Central memory CD8-positive, alpha-beta T cell (primary cell): Measurements from ENCODE around the gene CHCHD6.

Source experiments
- ATAC-seq: fragments of 150-1000 bp; cut with Tn5 transposase; replicated peaks from 2 replicates; pipeline ENCODE4 v1.10.0; 2022; ENCODE audit warnings: mild to moderate bottlenecking, moderate FRiP score, moderate number of reproducible peaks; ENCODE audit not compliant: poor library complexity, severe bottlenecking; ENCODE audit errors: extremely low read depth
- DNase-seq, 2 donors: peaks; one replicate each; pipeline ENCODE4 v3.0.0; 2021; ENCODE audit warnings: low spot score in 2 of 2
- H3K27ac Mint-ChIP-seq: one replicate; pipeline ENCODE4 v1.8.0; 2022; ENCODE audit warnings: low read depth, mild to moderate bottlenecking, moderate library complexity, mixed read lengths
- H3K27me3 Mint-ChIP-seq: one replicate; pipeline ENCODE4 v1.8.0; 2022; ENCODE audit warnings: mixed read lengths
- H3K36me3 Mint-ChIP-seq: one replicate; pipeline ENCODE4 v1.8.0; 2022; ENCODE audit warnings: mild to moderate bottlenecking, moderate library complexity, mixed read lengths; ENCODE audit not compliant: insufficient read depth
- H3K4me1 Mint-ChIP-seq: one replicate; pipeline ENCODE4 v1.8.0; 2022; ENCODE audit warnings: mixed read lengths
- H3K4me3 Mint-ChIP-seq: one replicate; pipeline ENCODE4 v1.8.0; 2022; ENCODE audit warnings: mild to moderate bottlenecking, moderate library complexity, mixed read lengths
- H3K9me3 Mint-ChIP-seq: one replicate; pipeline ENCODE4 v1.8.0; 2022; ENCODE audit warnings: mixed read lengths

CHCHD6 gene

DNA sequence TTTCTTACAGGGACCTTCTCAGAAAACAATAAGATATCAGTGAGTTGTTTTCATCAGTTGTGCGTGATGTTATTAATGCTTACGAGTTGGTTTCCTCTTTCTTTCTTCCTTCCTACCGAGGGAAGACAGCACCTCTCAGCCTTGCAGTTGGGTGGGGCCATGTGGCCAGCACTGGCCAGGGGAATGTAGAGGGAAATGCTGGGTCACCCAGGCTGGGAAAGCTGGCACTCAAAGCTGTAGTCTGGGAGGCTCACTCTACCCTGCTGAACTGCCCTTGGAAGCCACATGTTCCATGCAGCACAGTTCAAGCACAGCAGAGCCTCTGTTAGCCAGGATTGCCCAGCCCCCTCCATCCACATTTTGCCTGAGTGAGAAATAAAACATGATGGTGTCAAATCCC, 10.1 kb upstream of the CHCHD6 start:
- ATAC-seq, result no peak
- Mint-ChIP-seq H3K4me1 (no peaks in the 10 kb centered on the region), H3K27me3 (peaks cover 92% of the 10 kb centered on the region), H3K4me3 (no peak overlapping the region), H3K36me3 (no peaks in the 10 kb centered on the region), H3K27ac (no peak overlapping the region), H3K9me3 (no peaks in the 10 kb centered on the region)
- no peak for DNase-seq

DNA sequence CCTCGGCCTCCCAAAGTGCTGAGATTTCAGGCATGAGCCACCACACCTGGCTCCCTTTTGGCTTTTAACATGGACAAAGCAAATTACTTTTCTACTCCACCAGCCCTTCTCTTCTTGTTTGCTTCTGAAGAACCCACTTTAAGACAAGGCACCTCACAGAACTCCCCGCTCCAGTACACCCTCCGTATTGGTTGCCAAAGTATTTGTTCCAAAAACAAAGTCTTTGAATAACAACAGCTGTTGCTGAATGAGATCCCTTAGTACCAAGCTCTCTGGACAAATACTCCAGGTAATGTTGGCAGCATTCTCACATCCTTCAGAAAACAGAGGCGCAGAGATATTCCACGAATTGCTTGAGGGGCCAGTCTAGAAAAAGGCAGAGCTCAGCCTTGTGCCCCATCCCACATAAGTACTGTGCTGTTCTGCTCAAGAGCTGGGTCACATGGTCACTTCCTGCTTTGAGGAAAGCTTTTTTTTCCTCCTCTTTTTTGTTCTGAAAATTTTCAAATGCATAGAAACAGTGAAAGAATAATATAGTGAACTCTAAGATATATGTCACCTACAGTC, 7.3 kb upstream of the CHCHD6 start:
- Mint-ChIP-seq H3K27me3 (peaks cover 92% of the 10 kb centered on the region), H3K27ac (no peak overlapping the region)

DNA sequence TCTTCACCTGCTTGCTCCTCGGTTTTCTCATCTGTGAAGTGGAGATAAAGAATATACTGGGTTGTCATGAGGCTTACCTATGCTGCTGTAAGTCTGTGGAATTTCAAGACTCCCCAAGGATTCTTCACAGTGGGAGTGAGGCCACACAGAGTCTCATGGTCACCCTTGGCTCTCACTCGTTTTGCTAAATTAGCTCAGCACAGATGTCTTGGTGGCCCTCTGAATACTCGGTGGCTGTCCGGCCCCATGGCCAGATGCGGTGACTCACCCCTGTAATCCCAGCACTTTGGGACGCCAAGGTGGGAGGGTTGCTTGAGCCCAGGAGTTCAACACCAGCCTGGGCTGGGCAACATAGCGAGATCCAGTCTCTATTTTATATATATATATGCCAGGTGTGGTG, 5.0 kb upstream of the CHCHD6 start:
- H3K27me3 Mint-ChIP-seq, result peaks cover 94% of the 10 kb centered on the region
- H3K4me1 Mint-ChIP-seq, result peaks cover 9% of the 10 kb centered on the region
- H3K9me3 Mint-ChIP-seq, result no peaks in the 10 kb centered on the region
- DNase-seq (no peak), ATAC-seq (no peak)
- peaks cover 4% of the 10 kb centered on the region for H3K36me3 Mint-ChIP-seq
- no peak overlapping the region for H3K27ac Mint-ChIP-seq
- no peak overlapping the region for H3K4me3 Mint-ChIP-seq

More for the DNA sequence above, 7.3 kb upstream of the CHCHD6 start:
- ATAC-seq (no peak), DNase-seq (no peak)
- H3K4me1 Mint-ChIP-seq, result no peaks in the 10 kb centered on the region
- no peaks in the 10 kb centered on the region for H3K9me3 Mint-ChIP-seq
- no peak overlapping the region for H3K4me3 Mint-ChIP-seq
- no peaks in the 10 kb centered on the region for H3K36me3 Mint-ChIP-seq

DNA sequence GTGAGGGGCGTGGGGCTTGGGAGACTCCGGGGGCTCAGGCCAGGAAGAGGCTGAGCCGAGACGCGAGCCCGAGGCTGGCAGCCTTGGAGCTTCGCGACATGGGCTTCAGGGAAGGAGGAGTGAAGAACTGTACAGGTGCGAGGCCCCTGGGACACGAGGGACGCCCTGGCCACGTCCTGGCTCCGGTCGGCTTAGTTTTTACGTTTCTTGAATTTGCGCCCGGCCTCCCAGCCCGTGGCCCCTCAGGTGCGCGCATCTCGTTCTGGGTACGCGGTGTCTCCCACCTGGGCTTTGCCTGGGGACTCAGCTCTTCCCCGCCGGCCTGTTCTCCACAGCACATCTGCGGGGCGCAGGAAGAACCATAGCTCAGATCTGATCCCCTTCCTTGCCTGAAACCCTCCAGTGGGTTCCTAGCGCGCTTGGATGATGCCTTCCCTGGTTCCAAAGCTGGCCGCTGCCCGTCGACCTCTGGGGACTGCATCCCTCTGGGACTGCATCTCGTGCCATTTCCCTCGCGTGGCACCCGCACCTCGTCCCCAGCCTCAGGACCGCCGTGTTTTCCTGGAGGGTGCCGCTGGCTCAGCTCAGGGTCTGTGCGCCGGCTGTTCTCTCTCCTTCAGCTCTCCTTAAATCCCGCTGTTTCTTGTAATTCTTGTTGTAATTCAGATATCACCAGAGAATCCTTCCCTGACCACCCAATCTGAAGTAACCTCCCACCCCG, 614 bp downstream of the CHCHD6 start:
- peak overlapping the region; percentile 93 for H3K4me3 Mint-ChIP-seq
- peaks cover 12% of the 10 kb centered on the region for H3K36me3 Mint-ChIP-seq
- peaks cover 43% of the 10 kb centered on the region for H3K27me3 Mint-ChIP-seq
- peaks cover 24% of the 10 kb centered on the region for H3K4me1 Mint-ChIP-seq
- H3K9me3 Mint-ChIP-seq, result no peaks in the 10 kb centered on the region
- peak overlapping the region; percentile 82 for H3K27ac Mint-ChIP-seq
- ATAC-seq, result peak; percentile 31
- no peak for DNase-seq

DNA sequence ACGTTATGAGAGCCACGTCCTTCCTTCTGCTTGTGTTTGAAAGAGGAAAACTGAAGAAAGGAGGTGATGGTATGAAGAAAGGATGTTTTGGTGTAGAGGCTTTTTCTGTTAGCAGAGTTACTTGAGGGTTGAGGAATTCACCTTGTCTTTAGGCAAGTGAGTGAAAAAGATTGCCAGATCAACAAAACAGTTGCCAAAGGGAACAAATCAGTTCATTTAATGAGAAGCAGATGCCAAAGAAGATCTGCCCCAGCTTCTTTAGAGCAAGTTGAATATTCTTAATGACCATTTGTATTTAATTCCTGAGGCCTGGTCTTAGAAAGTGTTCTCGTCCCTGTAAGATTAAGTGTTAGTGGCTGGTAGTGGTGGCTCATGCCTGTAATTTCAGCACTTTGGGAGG, 2.6 kb downstream of the CHCHD6 start:
- no peak for DNase-seq
- Mint-ChIP-seq H3K4me1 (peaks cover 24% of the 10 kb centered on the region), H3K4me3 (no peak overlapping the region), H3K36me3 (peaks cover 12% of the 10 kb centered on the region), H3K9me3 (no peaks in the 10 kb centered on the region), H3K27ac (no peak overlapping the region), H3K27me3 (peaks cover 23% of the 10 kb centered on the region)
- no peak for ATAC-seq

DNA sequence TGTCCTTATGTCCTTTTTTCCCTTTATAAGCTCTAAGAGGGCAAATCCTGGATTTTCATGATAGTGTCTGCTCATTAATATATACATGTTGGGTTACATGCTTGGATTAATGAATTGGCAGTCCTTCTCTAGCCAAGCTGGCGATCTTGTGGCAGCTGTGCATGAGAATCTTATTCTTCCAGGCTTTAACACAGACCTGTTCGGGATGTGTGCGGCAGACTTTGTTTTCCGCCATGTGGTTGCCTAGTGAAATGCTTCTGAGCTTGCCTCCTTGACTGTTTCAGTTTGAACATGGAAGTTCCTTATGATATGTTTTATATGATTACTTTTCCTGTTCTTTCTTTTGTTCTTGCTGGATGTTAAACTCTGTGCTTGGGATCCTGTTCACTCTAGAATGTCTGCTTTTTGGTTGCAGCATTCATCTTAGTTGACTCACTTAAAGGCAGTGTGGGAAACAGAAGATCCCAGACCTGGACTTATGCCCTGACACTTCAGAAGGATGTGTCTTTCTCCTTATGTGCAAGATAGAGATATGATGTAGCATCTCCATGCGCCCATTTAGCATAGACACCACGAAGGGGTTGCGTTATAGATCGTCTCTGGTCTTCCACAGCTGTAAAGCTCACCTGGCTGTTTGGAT, 7.2 kb downstream of the CHCHD6 start:
- peaks cover 9% of the 10 kb centered on the region for H3K4me1 Mint-ChIP-seq
- peaks cover 2% of the 10 kb centered on the region for H3K36me3 Mint-ChIP-seq
- ATAC-seq (no peak), DNase-seq (no peak)
- no peak overlapping the region for H3K27ac Mint-ChIP-seq
- no peaks in the 10 kb centered on the region for H3K9me3 Mint-ChIP-seq
- H3K27me3 Mint-ChIP-seq, result no peaks in the 10 kb centered on the region
- no peak overlapping the region for H3K4me3 Mint-ChIP-seq

DNA sequence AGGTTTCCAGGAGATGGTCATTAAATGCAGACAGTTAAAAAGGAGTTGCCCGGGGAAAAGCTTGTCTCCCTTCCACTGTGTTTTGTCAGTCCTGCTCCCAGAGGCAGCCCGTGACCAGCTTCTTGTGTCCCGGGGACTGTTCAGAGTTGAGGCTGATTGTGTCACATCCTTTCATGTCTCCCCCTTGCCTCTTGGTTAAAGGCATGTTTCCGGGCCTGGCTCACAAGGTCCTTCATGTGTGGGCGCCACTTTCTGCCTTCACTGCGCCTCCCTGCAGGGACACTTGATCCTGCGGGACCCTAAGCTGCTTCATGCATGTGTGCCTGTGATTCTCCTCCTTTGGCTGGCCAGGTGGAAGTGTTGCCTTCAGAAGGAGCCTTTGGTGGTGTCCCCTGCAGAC, 9.2 kb downstream of the CHCHD6 start:
- Mint-ChIP-seq H3K27me3 (no peaks in the 10 kb centered on the region), H3K4me1 (peaks cover 19% of the 10 kb centered on the region), H3K36me3 (peaks cover 2% of the 10 kb centered on the region), H3K9me3 (no peaks in the 10 kb centered on the region), H3K27ac (no peak overlapping the region), H3K4me3 (no peak overlapping the region)
- DNase-seq (no peak), ATAC-seq (no peak)

DNA sequence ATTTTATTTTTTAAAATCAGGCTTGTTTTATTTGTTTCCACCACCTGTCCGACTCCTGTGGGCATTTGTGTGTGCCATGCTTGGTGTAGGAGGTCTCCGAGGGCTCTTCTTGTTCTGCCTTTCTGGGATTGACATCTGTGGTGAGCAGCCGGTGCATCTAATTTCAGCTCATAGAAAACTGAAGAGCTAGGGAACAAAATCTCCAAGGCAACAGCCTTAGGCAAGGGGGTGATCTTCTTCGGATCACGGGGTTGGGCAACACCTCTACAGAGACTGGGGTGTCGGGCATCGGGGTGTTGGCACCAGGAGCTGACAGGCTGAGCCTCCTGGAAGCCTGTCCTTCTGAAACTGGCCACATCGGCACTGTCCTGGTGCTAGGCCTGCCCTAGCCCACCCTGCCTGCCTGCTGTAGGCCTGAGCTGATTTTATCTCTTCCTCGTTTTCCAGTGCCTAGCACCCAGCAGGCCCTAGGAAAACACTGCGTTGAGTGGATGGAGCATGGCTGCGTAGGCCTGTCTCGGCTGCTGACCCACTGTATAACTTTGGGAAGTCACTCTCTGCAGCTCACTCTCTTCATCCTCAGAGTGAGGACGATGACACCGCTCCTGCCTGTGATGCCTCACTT, 10.3 kb downstream of the CHCHD6 start:
- ATAC-seq (no peak), DNase-seq (no peak)
- H3K9me3 Mint-ChIP-seq, result no peaks in the 10 kb centered on the region
- no peak overlapping the region for H3K4me3 Mint-ChIP-seq
- H3K4me1 Mint-ChIP-seq, result peaks cover 24% of the 10 kb centered on the region
- H3K27me3 Mint-ChIP-seq, result no peaks in the 10 kb centered on the region
- no peak overlapping the region for H3K27ac Mint-ChIP-seq
- H3K36me3 Mint-ChIP-seq, result no peaks in the 10 kb centered on the region

DNA sequence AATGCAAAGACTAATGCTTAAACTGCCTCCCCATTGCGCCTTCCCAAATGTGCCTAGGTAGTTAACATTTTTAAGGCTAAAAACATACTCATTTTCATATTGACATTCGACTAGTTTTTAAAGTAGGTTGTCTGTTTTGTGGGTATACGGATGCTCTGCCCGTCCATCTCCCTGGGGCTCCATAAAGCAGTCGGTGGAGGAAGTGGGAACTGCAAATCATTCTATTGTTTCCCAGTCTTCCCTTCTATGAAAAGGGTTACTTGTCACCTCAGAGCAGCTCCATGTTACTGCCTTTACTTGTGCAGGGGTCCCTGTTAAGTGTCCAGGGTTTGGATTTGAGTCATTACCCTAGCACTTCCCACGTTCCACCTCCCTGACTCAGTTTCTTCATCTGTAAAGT, 10.9 kb downstream of the CHCHD6 start:
- DNase-seq (no peak), ATAC-seq (no peak)
- Mint-ChIP-seq H3K36me3 (no peaks in the 10 kb centered on the region), H3K4me1 (peaks cover 24% of the 10 kb centered on the region), H3K27ac (no peak overlapping the region), H3K9me3 (no peaks in the 10 kb centered on the region), H3K4me3 (no peak overlapping the region), H3K27me3 (no peaks in the 10 kb centered on the region)

DNA sequence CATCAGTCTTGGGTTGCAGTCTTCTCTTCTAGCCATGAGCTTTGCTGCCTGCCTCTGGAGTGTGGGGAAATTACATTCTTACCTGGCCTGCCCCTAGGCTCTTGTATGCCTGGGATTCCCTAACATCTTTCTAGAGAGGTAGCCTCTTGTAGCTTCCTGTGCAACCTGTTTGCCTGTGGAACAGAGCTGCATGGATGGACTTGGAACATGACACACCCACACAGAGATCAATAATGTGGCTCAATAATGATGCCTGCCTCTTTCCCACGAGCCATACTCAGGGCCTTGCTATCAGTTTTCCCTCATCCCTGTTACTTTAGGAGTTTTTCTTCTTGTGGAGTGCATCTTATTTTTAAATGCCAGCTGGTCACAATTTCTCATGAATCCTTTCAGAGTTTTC, 11.4 kb downstream of the CHCHD6 start:
- H3K9me3 Mint-ChIP-seq, result no peaks in the 10 kb centered on the region
- no peaks in the 10 kb centered on the region for H3K27me3 Mint-ChIP-seq
- peaks cover 24% of the 10 kb centered on the region for H3K4me1 Mint-ChIP-seq
- H3K27ac Mint-ChIP-seq, result no peak overlapping the region
- ATAC-seq (no peak), DNase-seq (no peak)
- H3K36me3 Mint-ChIP-seq, result no peaks in the 10 kb centered on the region
- no peak overlapping the region for H3K4me3 Mint-ChIP-seq

DNA sequence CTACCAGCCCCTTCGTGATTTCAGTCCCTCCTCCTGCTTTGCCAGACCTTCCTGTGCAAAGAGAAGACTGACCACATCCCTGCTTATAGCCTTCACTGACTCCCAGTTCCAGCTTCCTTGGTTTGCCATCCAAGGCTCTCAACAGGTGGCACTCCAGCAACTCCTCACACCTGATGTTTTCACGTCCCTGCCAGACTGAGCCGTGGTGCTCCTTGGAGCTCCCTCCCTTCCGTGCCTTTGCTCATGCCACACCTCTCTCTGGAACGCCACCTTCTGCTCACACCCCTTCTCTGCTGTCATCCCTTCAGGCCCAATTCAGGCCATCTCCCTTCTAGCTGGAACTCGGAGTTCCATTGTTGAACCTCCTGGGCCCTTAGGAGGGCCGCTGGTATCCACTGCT, 12.0 kb downstream of the CHCHD6 start:
- ATAC-seq (no peak), DNase-seq (no peak)
- no peaks in the 10 kb centered on the region for H3K27me3 Mint-ChIP-seq
- no peak overlapping the region for H3K27ac Mint-ChIP-seq
- H3K36me3 Mint-ChIP-seq, result no peaks in the 10 kb centered on the region
- H3K4me3 Mint-ChIP-seq, result no peak overlapping the region
- H3K4me1 Mint-ChIP-seq, result peaks cover 24% of the 10 kb centered on the region
- no peaks in the 10 kb centered on the region for H3K9me3 Mint-ChIP-seq

DNA sequence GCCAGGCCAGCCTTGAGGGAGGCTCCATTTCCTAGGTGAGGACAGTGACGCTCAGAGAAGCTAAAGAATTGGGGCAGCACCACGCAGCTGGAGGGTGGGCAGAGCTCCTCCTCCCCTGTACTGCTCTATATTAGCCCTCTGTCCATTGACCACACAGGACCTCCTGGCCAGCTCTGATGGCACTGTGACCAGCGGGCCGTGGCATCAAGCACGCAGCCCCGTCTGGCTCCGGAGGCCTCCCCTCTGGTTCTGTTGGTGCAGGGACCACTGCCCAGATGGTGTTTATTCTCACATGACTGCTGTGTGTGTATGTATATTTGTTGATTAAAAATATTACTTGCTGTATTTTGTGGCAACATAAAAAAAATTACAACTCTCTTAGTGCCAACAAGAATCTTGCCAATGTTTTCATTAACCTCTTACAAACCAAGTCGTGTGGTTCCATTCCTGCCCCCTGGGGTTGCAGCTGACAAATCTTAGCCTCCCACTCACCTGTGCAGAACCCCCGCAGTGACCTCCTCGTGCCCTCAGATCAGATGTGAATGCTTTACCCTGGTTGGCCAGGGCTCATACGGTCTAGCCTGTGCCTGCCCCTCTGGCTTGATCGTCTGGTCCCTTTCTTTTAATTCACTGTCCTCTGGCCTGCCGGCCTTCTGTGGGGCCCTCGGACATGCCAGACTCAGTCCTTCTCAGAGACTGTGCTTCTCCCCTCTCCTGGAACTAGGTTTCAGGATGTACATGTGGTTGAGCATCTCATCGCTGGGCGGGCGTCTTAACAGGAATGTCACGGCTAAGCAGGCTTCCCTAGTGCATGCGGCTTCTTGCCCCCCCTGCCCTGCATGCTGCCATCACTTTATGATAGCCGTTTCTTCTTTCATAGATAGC, 14.8 kb downstream of the CHCHD6 start:
- H3K4me1 Mint-ChIP-seq, result peaks cover 26% of the 10 kb centered on the region
- H3K4me3 Mint-ChIP-seq, result no peak overlapping the region
- no peak for DNase-seq
- H3K27ac Mint-ChIP-seq, result no peak overlapping the region
- H3K9me3 Mint-ChIP-seq, result no peaks in the 10 kb centered on the region
- no peaks in the 10 kb centered on the region for H3K36me3 Mint-ChIP-seq
- no peak for ATAC-seq
- H3K27me3 Mint-ChIP-seq, result no peaks in the 10 kb centered on the region
